Endothelial cell of umbilical vein (primary cell): Measurements from ENCODE around the gene ANKRD60. TPM values are rescaled to one million over a fixed set of nuclear protein-coding genes. Genes with fewer than 3 reads are reported as not detected.

Source experiments
- BruUV-seq: library from RNA; stranded (reverse); fragments of 400-500 nt; replicated peaks from 2 replicates; lab custom pipeline; 2021; lab: Mats Ljungman, UMichigan
- CTCF ChIA-PET: fragments of 300-600, 350-600 bp; sonication (Branson Sonifier 250); formaldehyde crosslinking; loops from one replicate; lab custom pipeline; 2021; ENCODE audit warnings: antibody characterized with exemption, inconsistent platforms; lab: Charles Lee
- POLR2A ChIA-PET: fragments of 300-600, 350-600 bp; sonication (Branson Sonifier 250); formaldehyde crosslinking; loops from one replicate; lab custom pipeline; 2021; ENCODE audit warnings: antibody characterized with exemption, inconsistent platforms; lab: Charles Lee
- DNase-seq: peaks from one replicate; pipeline ENCODE4 v3.0.0-alpha.2; 2011; ENCODE audit warnings: low read depth, low spot score
- FAIRE-seq: peaks from 2 replicates; lab custom pipeline; 2011; peaks lifted over from hg19 to GRCh38; lab: Jason Lieb, UNC
- H2AFZ ChIP-seq: 2 replicates; pipeline ENCODE4 v1.6.0; 2012; ENCODE audit warnings: low read depth, low read length, control low read depth, inconsistent platforms
- H3K27ac ChIP-seq: 2 replicates; pipeline ENCODE4 v1.5.1; 2011; ENCODE audit warnings: low read depth, mild to moderate bottlenecking, control low read depth, low read length, moderate library complexity; ENCODE audit not compliant: insufficient read depth
- H3K27me3 ChIP-seq, 2 experiments: 2 replicates each; pipeline versions ENCODE4 v1.6.0 to v1.6.1; 2011; ENCODE audit warnings: low read length in 2 of 2, mixed read lengths in 1 of 2; ENCODE audit not compliant: control insufficient read depth in 2 of 2, insufficient read depth in 2 of 2
- H3K36me3 ChIP-seq, 2 experiments: 2 replicates in 1 of 2; 3 replicates in 1 of 2; pipeline ENCODE4 v1.5.1; 2011; ENCODE audit warnings: low read length in 2 of 2, mild to moderate bottlenecking in 1 of 2, moderate library complexity in 1 of 2; ENCODE audit not compliant: control insufficient read depth in 2 of 2, insufficient read depth in 2 of 2; ENCODE audit errors: extremely low read depth in 1 of 2
- H3K4me1 ChIP-seq: 3 replicates; pipeline ENCODE4 v1.5.1; 2011; ENCODE audit warnings: mild to moderate bottlenecking, low read length; ENCODE audit not compliant: control insufficient read depth, insufficient read depth; ENCODE audit errors: extremely low read depth
- H3K4me2 ChIP-seq: 2 replicates; pipeline ENCODE4 v1.6.1; 2011; ENCODE audit warnings: low read length, control low read depth, mixed read lengths; ENCODE audit not compliant: insufficient read depth
- H3K4me3 ChIP-seq, 3 experiments: fragments of 200-600 bp in 1 of 3; sonication (generic), shearing (Covaris generic) in 1 of 3; replicated peaks in 1 of 3; 2 replicates each; pipeline ENCODE4 v1.5.1; 2011 to 2016; ENCODE audit warnings: control low read depth in 3 of 3, low read length in 3 of 3, mild to moderate bottlenecking in 2 of 3, inconsistent platforms in 1 of 3, low read depth in 1 of 3, moderate library complexity in 1 of 3; ENCODE audit not compliant: insufficient read depth in 1 of 3
- H3K79me2 ChIP-seq: 2 replicates; pipeline ENCODE4 v1.6.0; 2012; ENCODE audit warnings: low read length, inconsistent platforms; ENCODE audit not compliant: control insufficient read depth, insufficient read depth
- H3K9ac ChIP-seq: replicated peaks from 2 replicates; pipeline ENCODE3; 2011; ENCODE audit warnings: low read length, control low read depth; ENCODE audit not compliant: insufficient read depth; ENCODE audit errors: extremely low read depth
- H3K9me1 ChIP-seq: replicated peaks from 3 replicates; pipeline ENCODE4 v1.6.0; 2011; ENCODE audit warnings: mild to moderate bottlenecking, low read length; ENCODE audit not compliant: control insufficient read depth, insufficient read depth; ENCODE audit errors: extremely low read depth
- H3K9me3 ChIP-seq: replicated peaks from 2 replicates; pipeline ENCODE4 v1.5.1; 2012; ENCODE audit warnings: low read length, inconsistent platforms; ENCODE audit not compliant: control insufficient read depth, insufficient read depth
- H4K20me1 ChIP-seq: replicated peaks from 2 replicates; pipeline ENCODE3; 2011; ENCODE audit warnings: mild to moderate bottlenecking, low read length; ENCODE audit not compliant: control insufficient read depth, insufficient read depth; ENCODE audit errors: extremely low read depth
- CTCF ChIP-seq, 2 donors: IDR thresholded peaks; 1 replicate in 1 of 2; 2 replicates in 1 of 2; pipeline ENCODE4 v1.5.1; 2011; ENCODE audit warnings: low read length in 2 of 2, mild to moderate bottlenecking in 2 of 2, moderate library complexity in 2 of 2, control low read depth in 1 of 2, inconsistent platforms in 1 of 2, low read depth in 1 of 2; ENCODE audit not compliant: insufficient read depth in 1 of 2; ENCODE audit errors: extremely low read depth in 1 of 2
- EZH2 ChIP-seq: IDR thresholded peaks from 2 replicates; pipeline ENCODE4 v1.6.1; 2012; ENCODE audit warnings: borderline replicate concordance, low read depth, mild to moderate bottlenecking, moderate library complexity, low read length, inconsistent platforms; ENCODE audit not compliant: severe bottlenecking
- JUN ChIP-seq: IDR thresholded peaks from 2 replicates; pipeline ENCODE4 v1.6.1; 2011; ENCODE audit warnings: borderline replicate concordance, low read depth; ENCODE audit not compliant: insufficient read length, insufficient read depth
- POLR2AphosphoS5 ChIP-seq: IDR thresholded peaks from 2 replicates; pipeline ENCODE4 v1.6.1; 2012; ENCODE audit warnings: low read depth, mild to moderate bottlenecking, control low read depth, low read length, moderate library complexity; ENCODE audit not compliant: insufficient read depth
- dilution Hi-C: fragments of 300-500 bp; cut with MboI; formaldehyde crosslinking; loops from one replicate; pipeline ENCODE4 v1.15.0; 2019; ENCODE audit warnings: low sequenced_read_pairs; ENCODE audit not compliant: extremely low pct_ligation_motif_present
- intact Hi-C: fragments of 100-400 bp; cut with micrococcal nuclease; formaldehyde crosslinking; loops from one replicate; pipeline ENCODE4 v1.10.0; 2022
- polyA plus RNA-seq, 4 experiments: library from polyadenylated mRNA; depleted of rRNA in 3 of 4; stranded (reverse) in 3 of 4; unstranded in 1 of 4; fragments of >200 nt; gene quantifications; 2 replicates each; pipeline versions ENCODE4 v1.2.1 to v1.2.3, GENCODE V29; 2011 to 2012; ENCODE audit warnings: missing spikeins in 1 of 4
- total RNA-seq: library from RNA; stranded (reverse); gene quantifications from 2 replicates; pipeline ENCODE4 v1.2.3, GENCODE V29; 2021

ANKRD60 gene
- total and polyA plus RNA-seq, 2 donors (not counting 3 experiments of a cell fraction or from before 2014, with no cell fraction given): not detected

- H3K79me2 ChIP-seq: peaks cover 16% of the 10 kb centered on the region
- no peak for DNase-seq
- H3K9me3 ChIP-seq: no peaks in the 10 kb centered on the region
- ChIA-PET CTCF (no interaction called here), POLR2A (no interaction called here)
- H3K27ac ChIP-seq: peak overlapping the region; percentile 73
- dilution Hi-C loops (no loop called here), intact Hi-C loops (no loop called here)
- no peak for TF ChIP-seq EZH2
- no peak for TF ChIP-seq JUN
- TF ChIP-seq POLR2AphosphoS5: no peak
- TF ChIP-seq CTCF (IDR thresholded peaks at IDR 0.05; ENCODE audit: extremely low read depth in 1 of 2, insufficient read depth in 1 of 2, low read depth in 1 of 2, low read length in 2 of 2): no peak
- H3K4me2 ChIP-seq: peak overlapping the region; percentile 70
- FAIRE-seq: no peak
- no peaks in the 10 kb centered on the region for H3K27me3 ChIP-seq
- H4K20me1 ChIP-seq: no peaks in the 10 kb centered on the region
- no peaks in the 10 kb centered on the region for H3K9me1 ChIP-seq
- no peak overlapping the region for H3K4me3 ChIP-seq
- no peak overlapping the region for H3K9ac ChIP-seq
- H3K36me3 ChIP-seq: peaks cover 9 to 15% of the 10 kb centered on the region in 2 experiments
- no peak overlapping the region for H2AFZ ChIP-seq
- BruUV-seq: TSS peak; percentile 23
- peaks cover 15% of the 10 kb centered on the region for H3K4me1 ChIP-seq
Measured at GRCh38 chr20:58251348-58251978, 23.0 kb upstream of the ANKRD60 start.
